ENCODE measurements around the gene CLASRP.
A peak's percentile ranks its signal among the peaks of the same experiment; 100 is the strongest.
"Not testable (repeated sequence)": the region's sequence is repeated elsewhere in the genome, so short reads cannot be mapped to it uniquely, and the experiment has no call there.

The CLASRP gene

GRCh38 chr19:45038931-45039893, at the start of gene CLASRP:
CLASRP (plus strand) TSS chr19:45039045; CDS start chr19:45040213, 1,168 bp downstream.
- no peak for DNase-seq (ENCODE audit: low read depth, low spot score)
- peak within 1 kb of the TSS; percentile 89 for H3K27ac ChIP-seq

GRCh38 chr19:44990459-44990858, 48.4 kb upstream of the CLASRP start:
- no peak for DNase-seq (ENCODE audit: low read depth, low spot score)
- no peak overlapping the region for H3K27ac ChIP-seq

- DNase-seq (ENCODE audit: low read depth, low spot score), result no peak
- no peak overlapping the region for H3K27ac ChIP-seq
Measured at GRCh38 chr19:44990966-44991365, 47.9 kb upstream of the CLASRP start.

GRCh38 chr19:44992336-44993163, 46.3 kb upstream of the CLASRP start:
- DNase-seq (ENCODE audit: low read depth, low spot score), result no peak
- no peak overlapping the region for H3K27ac ChIP-seq

- DNase-seq (ENCODE audit: low read depth, low spot score), result no peak
- H3K27ac ChIP-seq, result no peak overlapping the region
Measured at GRCh38 chr19:44993526-44993925, 45.3 kb upstream of the CLASRP start.

- H3K27ac ChIP-seq, result no peak overlapping the region
- no peak for DNase-seq (ENCODE audit: low read depth, low spot score)
Measured at GRCh38 chr19:44993926-44994537, 44.8 kb upstream of the CLASRP start.

- no peak overlapping the region for H3K27ac ChIP-seq
- no peak for DNase-seq (ENCODE audit: low read depth, low spot score)
Measured at GRCh38 chr19:44998025-44998424, 40.8 kb upstream of the CLASRP start.

- not testable (repeated sequence) for H3K27ac ChIP-seq; DNase-seq (ENCODE audit: low read depth, low spot score)
Measured at GRCh38 chr19:44999131-44999925, 39.5 kb upstream of the CLASRP start.

- H3K27ac ChIP-seq; DNase-seq (ENCODE audit: low read depth, low spot score): not testable (repeated sequence)
Measured at GRCh38 chr19:45000665-45001064, 38.2 kb upstream of the CLASRP start.

- H3K27ac ChIP-seq, result peak within 1 kb of the TSS; percentile 86
- DNase-seq (ENCODE audit: low read depth, low spot score), result peak; percentile 41
Measured at GRCh38 chr19:45001087-45001739, 37.6 kb upstream of the CLASRP start, which contains the start of gene RELB. RELB (plus strand) TSS chr19:45001464; CDS start chr19:45001580, 116 bp downstream.

- no peak overlapping the region for H3K27ac ChIP-seq
- no peak for DNase-seq (ENCODE audit: low read depth, low spot score)
Measured at GRCh38 chr19:45003485-45003884, 35.4 kb upstream of the CLASRP start.

GRCh38 chr19:45005787-45006186, 33.1 kb upstream of the CLASRP start:
- DNase-seq (ENCODE audit: low read depth, low spot score), result no peak

GRCh38 chr19:45008552-45008951, 30.3 kb upstream of the CLASRP start:
- H3K27ac ChIP-seq, result no peak overlapping the region
- DNase-seq (ENCODE audit: low read depth, low spot score), result no peak

More at GRCh38 chr19:45005787-45006186, 33.1 kb upstream of the CLASRP start:
- H3K27ac ChIP-seq, result no peak overlapping the region

- no peak for DNase-seq (ENCODE audit: low read depth, low spot score)
- H3K27ac ChIP-seq, result no peak overlapping the region
Measured at GRCh38 chr19:45009625-45010255, 29.1 kb upstream of the CLASRP start.

GRCh38 chr19:45010306-45010705, 28.5 kb upstream of the CLASRP start:
- H3K27ac ChIP-seq, result no peak overlapping the region
- no peak for DNase-seq (ENCODE audit: low read depth, low spot score)

GRCh38 chr19:45011959-45012358, 26.9 kb upstream of the CLASRP start:
- no peak for DNase-seq (ENCODE audit: low read depth, low spot score)
- H3K27ac ChIP-seq, result no peak overlapping the region

- no peak overlapping the region for H3K27ac ChIP-seq
Measured at GRCh38 chr19:45016388-45017314, 22.2 kb upstream of the CLASRP start.

GRCh38 chr19:45019187-45019586, 19.7 kb upstream of the CLASRP start:
- no peak overlapping the region for H3K27ac ChIP-seq
- DNase-seq (ENCODE audit: low read depth, low spot score), result no peak

More at GRCh38 chr19:45016388-45017314, 22.2 kb upstream of the CLASRP start:
- DNase-seq (ENCODE audit: low read depth, low spot score), result peak; percentile 39
